GM19238 (cell line): ENCODE measurements around the gene NCCRP1.

ENCODE experiments used
- DNase-seq: peaks from one replicate; pipeline ENCODE4 v3.0.0; 2011; ENCODE audit warnings: low spot score; ENCODE audit not compliant: insufficient read length

Gene NCCRP1

GRCh38 chr19:39179754-39180153 lies 17.0 kb upstream of the NCCRP1 start:
- DNase-seq: no peak

GRCh38 chr19:39180749-39181148 lies 16.0 kb upstream of the NCCRP1 start:
- DNase-seq: no peak

GRCh38 chr19:39181500-39182173 lies 15.1 kb upstream of the NCCRP1 start:
- DNase-seq: no peak

GRCh38 chr19:39182174-39182505 lies 14.6 kb upstream of the NCCRP1 start:
- DNase-seq: no peak

DNA sequence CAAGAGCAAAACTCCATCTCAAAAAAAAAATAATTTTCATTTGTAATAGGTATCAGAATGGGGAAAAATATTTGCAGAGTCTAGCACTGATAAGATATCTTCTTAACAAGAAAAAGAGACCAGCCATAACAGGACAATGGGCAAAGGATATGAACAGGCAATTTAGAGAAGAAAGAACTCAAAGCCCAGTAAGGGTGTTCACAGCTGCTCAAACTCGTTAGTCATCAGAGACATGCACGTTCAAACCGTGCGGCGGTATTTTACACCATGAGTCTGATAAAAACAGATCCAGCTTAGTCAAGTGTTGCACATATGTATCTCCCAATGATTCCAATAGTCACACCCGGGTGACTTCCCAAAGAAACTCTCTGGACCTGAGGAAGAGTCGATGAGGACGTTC lies 13.7 kb upstream of the NCCRP1 start:
- no peak for DNase-seq

DNA sequence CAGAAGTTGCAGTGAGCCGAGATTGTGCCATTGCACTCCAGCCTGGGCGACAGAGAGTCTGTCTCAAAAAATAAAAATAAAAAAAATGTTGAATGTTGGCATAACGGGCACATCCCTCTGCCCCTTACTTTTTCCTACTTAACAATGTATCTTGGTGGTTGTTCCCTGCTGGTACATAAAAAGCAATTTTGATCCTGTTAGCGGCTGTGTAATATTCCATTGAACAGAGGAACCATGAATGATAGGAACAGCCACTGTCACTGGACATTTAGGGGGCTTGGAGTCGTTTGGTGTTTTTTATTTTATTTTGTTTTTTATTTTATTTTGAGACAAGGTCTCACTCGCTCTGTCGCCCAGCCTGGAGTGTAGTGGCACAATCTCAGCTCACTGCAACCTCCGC lies 10.4 kb upstream of the NCCRP1 start:
- no peak for DNase-seq

DNA sequence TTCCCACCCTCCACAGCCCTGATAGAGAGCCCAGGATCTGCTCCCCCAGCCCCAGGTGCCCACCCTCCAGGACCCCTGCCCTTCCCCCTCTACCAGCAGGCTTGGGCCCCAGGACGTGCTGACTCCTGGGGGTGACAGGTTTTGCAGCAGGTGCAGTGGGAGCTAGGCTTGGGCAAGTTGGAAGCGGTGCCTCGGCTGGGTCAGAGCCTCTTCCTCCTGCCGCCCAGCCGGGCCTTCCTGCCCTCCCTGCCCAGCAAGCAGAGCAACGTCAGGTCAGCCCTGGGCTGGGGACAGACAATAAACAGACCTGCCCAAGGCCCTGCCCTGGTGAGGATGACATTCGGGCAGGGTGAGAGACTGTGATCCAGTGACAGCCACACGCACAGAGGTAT lies 9.2 kb upstream of the NCCRP1 start:
- no peak for DNase-seq

DNA sequence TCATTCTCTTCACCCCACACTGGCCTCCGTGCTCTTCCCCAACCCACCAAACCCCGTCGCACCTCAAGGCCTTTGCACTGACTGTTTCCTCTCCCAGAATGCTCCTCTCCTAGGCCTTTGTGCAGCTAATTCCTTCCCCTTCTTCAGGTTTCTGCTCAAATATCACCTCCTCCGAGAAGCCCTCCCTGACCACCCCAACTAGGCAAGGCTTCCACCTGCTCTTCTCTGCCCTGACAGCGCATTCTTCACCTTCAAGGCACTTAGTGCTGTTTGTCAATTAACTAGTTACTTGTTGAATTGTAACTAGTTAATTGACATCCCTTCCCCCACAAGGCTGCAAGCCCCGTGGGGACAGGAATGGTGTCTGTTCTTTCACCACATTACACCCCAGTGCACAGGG lies 7.8 kb upstream of the NCCRP1 start:
- DNase-seq: no peak

GRCh38 chr19:39190768-39191167 lies 6.0 kb upstream of the NCCRP1 start:
- no peak for DNase-seq

DNA sequence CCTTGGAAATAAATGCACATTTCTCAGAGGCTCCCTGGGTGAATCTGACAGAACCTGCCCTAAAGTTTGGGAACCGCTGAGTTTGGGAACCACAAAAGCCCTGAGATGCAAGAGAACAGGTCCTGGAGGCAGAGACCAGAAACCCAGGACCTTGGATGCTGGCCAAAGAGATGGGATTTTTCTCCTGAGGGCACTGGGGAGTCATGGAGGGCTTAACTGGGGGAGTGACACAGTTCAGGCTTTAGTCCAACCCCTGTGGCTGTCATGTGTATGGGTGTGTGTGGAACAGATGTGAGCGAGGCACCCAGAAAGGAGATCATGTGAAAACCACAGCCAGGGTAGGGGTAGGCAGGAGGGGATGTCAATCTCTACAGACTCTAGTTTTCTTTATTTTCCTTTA lies 3.9 kb upstream of the NCCRP1 start:
- DNase-seq: no peak

DNA sequence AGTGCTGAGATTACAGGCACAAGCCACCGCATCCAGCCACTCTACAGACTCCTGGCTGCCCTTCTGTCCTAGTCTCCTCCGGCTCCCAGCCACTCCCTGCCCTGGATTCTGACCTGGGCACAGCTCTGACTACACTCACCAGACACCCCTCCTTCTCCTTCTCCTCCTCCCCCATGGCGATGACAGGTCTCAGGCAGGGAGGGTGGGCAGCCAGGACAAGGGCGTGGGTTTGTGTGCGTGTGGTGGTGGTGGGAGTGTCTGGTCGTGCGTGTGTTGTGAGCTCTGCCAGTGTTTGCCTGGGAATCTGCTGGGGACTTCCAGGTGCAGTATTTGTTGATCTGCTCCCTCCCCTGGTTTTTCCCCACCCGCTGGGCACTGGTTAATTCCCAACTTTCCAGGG lies 3.0 kb upstream of the NCCRP1 start:
- DNase-seq: no peak

DNA sequence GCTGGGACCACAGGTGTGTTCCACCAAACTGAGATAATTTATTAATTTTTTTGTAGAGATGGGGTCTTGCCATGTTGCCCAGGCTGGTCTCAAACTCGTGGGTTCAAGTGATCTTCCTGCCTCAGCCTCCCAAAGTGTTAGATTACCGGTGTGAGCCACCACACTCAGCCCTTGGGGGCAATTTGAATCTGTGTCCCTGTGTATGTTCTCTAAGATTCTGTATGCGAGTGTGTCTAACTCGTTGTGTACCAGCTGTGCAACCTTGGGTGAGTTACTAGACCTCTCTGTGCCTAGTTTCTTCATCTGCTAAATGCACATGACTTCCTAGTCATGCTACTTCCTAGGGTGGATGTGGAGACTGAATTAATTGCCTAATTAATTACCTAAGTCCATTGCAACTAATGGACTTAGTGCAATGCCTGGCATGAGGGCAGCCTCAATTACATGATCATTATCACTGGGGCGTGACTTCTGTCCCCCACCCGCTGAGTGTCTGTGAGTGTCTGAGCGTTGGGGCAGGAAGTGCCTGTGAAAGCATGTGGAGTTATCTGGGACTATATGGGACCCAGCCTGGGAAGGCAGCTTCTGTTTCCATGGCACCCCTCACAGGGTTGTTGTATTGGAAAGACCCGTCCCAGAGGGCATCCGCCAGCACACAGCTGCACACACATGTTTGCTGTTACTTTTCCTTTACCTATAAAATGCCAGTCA lies 1.8 kb upstream of the NCCRP1 start:
- no peak for DNase-seq

DNA sequence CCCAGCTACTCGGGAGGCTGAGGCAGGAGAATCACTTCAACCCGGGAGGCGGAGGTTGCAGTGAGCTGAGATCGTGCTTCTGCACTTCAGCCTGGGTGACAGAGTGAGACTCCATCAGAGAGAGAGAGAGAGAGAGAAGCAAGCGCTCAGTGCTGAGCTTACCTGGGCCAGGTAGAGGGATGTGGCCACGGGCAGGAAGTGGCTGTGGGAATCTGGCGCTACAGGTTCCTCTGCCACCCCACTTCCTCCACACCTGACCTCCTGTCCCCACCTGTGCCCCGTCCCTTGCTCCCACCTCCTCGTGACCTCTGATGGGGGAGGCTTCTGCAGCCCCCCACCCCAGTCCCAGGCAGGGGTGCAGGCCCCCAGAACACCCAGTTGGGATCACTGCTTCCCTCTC lies 1.0 kb upstream of the NCCRP1 start:
- no peak for DNase-seq

- no peak for DNase-seq
These were observed 444 bp upstream of the NCCRP1 start for GRCh38 chr19:39196320-39196719.

GRCh38 chr19:39197808-39198207 lies 1.0 kb downstream of the NCCRP1 start:
- no peak for DNase-seq

DNA sequence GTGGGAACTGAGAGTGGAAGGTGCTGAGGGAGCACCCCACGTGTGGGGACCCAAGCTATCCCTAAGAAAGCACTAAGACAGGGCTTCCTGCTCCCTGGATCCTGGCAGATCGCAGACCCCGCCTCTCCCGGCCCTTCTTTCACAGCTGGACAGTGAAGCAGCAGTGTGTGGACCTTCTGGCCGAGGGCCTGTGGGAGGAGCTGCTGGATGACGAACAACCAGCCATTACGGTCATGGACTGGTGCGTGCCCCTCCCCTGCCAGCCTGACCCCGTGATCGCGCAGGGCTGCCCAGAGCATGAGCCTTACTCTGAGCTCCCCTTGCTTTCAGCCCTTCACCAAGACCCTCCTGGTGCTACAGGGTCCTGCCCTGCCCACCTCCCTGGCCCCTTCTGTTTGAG lies 2.3 kb downstream of the NCCRP1 start:
- no peak for DNase-seq

GRCh38 chr19:39200066-39200802 lies 3.5 kb downstream of the NCCRP1 start:
- no peak for DNase-seq

GRCh38 chr19:39200803-39201115 lies 4.0 kb downstream of the NCCRP1 start:
- DNase-seq: no peak

- no peak for DNase-seq
These were observed 6.2 kb downstream of the NCCRP1 start for GRCh38 chr19:39202998-39203355.

DNA sequence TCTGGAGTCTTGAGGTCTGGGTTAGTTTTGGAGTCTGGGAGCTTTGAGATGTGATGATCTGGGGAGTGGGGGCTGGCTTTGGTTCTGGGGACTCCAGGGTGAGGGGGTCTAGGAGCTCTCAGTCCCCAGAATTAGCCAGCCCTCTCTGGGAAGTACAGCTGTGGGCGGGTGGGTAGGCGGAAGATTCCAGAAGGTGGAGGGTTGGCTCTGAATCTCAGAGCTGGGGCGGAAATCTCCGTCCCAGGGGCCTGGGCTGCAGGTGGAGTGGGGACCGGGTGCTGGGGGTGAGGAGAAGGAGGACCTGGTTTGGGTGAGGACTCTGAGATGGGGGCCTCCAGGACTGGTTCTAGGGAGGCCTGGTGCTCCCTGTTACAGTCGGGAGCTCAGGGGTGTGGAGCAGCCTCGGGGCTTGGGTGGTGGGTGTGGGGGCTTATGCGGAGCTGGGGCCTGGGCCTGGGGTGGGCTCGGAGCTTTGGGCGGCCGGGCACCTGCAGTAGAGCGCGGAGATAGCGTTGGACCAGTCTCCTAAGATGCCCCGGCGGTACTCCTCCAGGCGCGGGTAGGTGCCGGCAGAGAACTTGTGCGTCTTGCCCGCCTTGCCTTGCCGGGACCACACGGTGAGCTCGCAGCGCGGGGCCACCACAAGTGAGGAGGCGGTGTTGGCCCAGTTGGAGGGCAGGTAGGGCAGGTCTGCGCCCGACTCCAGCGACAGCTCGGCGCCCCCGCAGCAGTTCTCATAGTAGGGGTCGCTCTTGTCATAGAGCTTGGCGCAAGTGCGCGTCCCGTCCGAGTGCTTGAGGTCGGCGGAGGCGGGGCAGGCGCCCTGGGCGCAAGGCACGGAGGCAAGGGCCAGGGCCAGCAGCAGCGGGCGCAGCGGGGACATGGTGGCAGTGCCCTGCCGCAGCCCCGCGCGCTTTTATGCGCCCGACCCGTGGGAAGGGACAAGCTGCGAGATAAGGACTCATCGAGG lies 6.9 kb downstream of the NCCRP1 start, which contains the start of gene SYCN:
Gene SYCN (minus strand): TSS at position 892 of the 970 bp plus-strand sequence. CDS start 9 bp downstream, at position 883.
- DNase-seq: no peak

DNA sequence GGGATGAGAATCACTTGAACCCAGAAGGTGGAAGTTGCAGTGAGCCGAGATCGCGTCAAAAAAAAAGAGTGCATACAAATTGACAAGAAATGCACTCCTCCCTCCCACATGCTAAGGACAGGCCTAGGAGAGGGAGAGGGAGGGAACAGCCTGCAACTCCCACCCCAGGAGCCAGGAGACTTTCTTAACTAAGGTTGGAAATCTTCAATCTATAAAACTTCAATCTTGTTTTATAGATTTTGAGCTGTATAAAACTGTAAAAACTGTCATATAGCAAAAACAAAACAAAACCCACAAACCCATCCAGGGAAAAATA lies 8.6 kb downstream of the NCCRP1 start:
- DNase-seq: no peak

DNA sequence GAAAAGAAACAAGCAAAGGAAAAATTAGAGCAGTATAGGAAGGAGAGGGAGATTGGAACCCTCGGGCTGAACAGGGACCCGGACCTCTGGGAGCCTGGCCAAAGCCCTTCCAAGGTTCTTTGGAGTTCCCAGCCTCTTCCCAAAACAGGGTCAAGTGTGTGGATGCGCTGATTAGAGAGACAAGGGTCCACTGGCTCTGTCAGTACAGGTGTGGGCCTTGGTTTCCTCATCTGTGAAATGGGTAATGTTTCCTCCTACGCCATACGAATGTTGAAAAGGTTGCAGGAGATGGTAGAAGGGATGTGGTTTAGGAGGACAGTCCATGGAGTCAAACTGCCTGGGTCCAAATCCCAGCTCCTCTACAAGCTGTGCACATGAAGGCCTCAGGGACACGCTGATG lies 9.4 kb downstream of the NCCRP1 start:
- no peak for DNase-seq
